CD4-positive, alpha-beta T cell treated with Interleukin-4 for 1 hour (primary cell): Measurements from ENCODE around the gene WFS1.

Experiments used
- DNase-seq, 2 donors: peaks; one replicate each; pipeline ENCODE4 v3.0.0-alpha.2; 2020 to 2022

WFS1 gene, protein sequence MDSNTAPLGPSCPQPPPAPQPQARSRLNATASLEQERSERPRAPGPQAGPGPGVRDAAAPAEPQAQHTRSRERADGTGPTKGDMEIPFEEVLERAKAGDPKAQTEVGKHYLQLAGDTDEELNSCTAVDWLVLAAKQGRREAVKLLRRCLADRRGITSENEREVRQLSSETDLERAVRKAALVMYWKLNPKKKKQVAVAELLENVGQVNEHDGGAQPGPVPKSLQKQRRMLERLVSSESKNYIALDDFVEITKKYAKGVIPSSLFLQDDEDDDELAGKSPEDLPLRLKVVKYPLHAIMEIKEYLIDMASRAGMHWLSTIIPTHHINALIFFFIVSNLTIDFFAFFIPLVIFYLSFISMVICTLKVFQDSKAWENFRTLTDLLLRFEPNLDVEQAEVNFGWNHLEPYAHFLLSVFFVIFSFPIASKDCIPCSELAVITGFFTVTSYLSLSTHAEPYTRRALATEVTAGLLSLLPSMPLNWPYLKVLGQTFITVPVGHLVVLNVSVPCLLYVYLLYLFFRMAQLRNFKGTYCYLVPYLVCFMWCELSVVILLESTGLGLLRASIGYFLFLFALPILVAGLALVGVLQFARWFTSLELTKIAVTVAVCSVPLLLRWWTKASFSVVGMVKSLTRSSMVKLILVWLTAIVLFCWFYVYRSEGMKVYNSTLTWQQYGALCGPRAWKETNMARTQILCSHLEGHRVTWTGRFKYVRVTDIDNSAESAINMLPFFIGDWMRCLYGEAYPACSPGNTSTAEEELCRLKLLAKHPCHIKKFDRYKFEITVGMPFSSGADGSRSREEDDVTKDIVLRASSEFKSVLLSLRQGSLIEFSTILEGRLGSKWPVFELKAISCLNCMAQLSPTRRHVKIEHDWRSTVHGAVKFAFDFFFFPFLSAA

DNA sequence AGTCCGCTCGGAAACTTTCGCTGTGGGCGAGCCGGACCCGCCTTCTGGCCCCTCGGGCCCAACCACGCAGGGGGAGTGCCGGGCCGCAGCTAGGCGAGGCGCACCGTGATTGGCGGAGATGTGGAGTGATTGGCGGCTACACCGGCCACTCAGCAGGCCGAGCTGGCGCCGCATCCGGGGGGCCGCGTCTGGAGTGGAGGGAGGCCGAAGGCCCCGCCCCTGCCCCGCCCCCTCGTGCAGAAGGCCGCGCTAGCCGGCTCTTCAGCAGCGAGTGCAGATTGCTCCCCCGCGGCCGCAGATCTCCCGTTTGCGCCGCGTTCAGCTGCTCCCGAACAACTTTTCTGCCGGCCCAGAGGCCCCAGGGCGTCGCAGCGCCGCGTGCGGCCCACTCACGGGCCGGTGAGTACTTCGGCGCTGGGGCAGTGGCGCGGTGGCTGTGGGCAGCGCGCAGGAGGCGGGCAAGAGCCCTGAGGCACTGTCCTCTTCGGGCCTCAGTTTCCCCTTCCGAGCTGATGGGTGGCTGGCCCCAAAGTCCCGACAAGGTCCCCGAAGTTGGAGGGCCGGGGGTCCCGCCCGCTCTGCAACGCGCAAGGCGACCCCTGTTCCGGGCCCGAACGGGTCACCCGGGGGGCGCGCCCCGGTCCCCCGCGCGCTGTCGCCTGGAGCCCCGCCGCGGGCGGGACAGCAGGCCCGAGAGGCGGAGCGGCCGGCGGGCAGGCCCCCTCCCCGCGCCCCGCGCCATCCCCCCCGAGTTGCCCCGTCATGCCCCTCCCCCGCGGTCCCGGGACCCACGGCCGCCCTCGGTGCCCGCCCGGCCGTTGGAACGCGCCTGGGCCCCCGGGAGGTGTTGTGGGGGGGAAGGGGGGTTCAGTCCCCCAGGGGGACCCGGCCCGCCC lies at the start of gene WFS1:
Gene WFS1 (plus strand): TSS at position 235 of the 896 bp plus-strand sequence. CDS start 7,606 bp downstream, outside the sequence.
- DNase-seq: peak; percentile 98 to 99

DNA sequence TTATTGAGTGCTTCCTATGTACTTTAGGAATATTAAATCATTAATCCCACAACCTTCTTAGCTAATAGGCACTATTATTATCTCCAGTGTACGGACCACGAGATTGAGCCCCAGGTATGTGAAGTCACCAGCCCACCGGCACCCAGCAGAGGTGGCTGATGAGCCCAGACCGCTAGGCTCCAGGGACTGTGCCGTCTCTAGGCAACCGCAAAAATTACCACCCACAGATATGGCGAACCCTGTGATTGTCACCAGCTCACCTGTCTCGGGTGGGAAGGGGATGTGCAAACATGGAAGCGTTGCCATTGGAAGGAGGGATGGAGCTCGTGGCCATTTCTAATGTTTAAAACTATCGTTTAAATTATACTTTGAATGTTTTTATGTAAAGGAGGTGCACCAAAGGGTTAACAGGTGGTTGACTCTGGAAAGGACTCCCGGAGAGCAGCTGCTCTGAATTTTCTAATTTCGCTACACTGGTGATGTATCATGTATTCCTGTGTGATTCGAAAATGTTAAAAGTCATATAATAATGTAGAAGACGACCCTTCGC lies 48.3 kb upstream of the WFS1 start:
- no peak for DNase-seq

DNA sequence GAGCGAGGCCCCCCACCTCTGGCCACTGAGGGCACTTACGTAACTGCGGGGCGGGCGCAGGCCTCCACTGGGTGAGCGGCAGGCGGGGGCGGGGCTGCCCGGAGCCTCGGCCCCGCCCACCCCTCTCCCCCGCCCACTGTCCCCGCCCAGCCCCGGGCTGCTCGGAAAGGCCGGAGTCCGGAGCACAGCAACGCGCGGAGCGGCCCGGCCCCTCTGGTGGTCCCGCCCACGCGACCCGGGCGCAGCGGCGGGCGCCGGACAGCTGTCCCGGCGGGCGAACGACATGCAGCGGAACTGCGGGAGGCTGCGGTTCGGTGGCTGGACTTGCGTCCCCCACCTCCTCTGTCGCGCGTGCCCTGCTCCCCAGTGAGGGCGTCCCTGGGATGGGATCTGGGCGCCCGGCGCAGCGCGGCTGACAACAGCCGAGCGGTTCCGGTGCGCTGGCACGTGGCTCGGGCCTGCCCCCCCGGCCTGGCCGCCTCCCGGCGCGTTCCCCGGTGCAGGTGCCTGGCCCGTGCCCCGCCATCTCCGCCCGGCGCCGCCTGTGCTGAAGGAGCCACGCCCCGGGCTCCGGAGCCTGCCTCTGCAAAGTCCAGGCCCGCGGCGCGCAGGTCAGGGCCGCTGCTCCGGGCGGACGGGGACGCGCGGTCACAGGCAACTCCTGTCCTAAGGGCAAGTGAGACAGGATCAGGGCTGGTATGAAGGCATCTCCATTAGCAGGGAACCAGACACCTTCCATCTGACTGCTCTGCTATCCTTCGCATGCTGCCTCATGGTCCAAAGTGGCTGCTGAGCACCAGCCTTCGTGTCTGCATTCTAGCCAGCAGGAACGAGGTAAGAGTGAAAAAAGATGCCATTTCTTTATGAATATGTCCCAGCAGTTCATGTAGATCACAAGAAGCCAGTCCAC lies 47.5 kb upstream of the WFS1 start:
- peak; percentile 35 to 41 for DNase-seq

DNA sequence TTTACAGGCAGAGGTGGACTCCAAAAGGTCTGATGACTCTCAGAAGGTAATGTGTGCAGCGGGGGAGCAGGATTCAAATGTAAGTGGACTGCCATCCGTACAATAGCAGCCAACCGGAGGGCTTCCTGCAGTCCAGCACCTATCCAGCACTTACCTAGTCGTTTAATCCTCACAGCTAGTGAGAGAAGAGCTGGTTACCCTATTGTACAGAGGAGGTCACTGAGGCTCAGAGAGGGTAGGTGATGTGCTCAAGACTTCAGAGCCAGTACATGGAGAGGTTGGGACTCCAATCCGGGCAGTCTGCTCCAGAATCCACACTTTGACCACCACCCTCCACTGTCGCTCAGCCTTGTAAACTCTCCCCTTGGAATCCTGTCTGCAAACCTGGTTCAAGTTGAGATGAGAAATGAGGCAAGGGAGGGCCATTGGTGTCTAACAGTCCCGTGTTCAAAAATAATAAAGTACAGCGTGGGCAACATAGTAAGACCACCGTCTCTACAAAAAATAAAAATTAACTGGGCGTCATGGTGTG lies 46.8 kb upstream of the WFS1 start:
- no peak for DNase-seq

DNA sequence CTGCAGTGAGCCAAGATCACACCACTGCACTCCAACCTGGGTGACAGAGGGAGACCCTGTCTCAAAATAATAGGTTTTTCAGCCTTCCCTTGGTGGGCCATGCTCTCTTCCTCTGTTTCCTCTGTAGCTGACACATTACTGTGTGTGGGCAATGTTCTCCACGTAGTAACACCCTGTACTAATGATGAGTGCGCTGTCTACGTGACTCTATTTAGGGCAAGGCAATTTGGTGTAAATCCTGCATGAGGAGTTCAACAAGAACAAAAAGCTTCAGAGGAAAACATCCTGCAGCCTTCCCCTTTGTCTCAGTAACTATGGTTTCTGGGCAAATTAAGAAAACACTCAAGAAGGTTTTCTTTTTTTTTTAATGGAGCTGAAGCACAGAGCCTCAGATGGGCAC lies 44.9 kb upstream of the WFS1 start:
- DNase-seq: no peak

DNA sequence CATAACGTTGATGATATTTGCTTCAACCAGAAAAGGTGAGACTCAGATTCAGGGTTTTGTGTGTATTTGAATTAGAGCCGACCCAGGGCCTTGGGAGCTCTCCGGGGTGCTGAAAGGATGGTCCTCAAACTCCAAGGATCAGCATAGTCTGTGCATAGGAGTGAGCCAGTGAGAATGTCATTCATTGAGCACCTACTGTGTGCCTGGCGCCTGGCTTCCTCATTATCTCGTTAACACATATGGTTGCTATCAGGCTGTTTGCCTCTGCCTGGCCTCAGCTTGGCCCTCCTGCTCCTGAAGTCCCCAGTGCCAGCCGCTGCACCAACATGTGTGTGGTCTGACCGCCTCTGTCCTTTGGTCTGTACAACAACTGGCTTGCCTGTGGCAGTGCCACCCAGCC lies 44.2 kb upstream of the WFS1 start:
- DNase-seq: no peak

DNA sequence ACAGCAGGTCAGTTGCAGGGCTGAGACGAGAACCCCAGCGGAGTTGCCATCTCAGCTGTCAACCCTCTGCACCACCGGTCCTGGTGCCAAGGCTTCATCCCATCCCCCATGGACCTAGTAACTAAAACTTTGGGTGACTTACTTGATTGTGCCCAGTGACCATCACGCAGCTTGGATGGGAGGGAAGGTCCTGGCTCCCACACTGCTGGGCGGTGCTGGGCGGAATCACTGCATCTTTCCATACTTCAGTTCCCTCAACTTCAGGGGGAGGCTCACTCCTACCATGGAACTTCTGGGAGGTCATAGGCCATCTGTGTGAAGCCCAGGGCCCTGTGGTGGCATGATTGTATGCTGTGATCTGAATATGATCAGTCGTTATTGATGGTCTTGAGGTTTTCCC lies 43.1 kb upstream of the WFS1 start:
- DNase-seq: no peak

DNA sequence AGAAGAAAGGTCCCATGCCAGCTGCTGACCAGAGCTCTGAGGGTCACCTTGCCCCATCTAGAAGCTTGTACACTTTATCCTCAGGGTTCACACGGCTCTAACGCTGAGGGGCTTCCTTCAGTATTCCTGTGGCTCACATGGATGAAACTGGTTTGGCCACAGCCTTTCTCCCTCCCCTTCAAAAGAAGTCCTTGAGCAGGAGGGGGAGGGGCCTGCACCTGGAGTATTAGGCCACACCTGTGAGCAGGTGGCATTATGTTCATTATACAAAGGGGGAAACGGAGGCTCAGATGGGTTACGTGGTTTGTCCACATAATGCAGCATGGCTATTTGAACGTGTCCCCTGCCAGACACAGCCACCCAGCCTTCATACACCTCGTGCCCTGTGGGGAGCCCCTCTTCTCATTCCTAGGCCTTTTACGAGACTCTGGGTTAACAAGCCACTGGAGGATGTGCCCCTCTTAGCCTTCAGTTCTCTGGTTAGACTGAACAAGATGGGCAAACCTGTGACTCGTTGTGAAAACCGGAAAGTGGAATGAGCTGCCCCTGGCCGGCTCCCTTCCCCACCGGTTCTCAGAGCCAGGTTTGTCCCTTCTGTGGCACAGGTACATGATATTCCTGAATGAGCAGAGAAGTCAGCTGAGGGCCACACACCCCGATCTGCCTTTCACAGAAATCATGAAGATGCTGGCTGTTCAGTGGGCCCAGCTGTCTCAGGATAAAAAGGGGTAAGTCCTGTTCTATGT lies 42.1 kb upstream of the WFS1 start:
- no peak for DNase-seq

DNA sequence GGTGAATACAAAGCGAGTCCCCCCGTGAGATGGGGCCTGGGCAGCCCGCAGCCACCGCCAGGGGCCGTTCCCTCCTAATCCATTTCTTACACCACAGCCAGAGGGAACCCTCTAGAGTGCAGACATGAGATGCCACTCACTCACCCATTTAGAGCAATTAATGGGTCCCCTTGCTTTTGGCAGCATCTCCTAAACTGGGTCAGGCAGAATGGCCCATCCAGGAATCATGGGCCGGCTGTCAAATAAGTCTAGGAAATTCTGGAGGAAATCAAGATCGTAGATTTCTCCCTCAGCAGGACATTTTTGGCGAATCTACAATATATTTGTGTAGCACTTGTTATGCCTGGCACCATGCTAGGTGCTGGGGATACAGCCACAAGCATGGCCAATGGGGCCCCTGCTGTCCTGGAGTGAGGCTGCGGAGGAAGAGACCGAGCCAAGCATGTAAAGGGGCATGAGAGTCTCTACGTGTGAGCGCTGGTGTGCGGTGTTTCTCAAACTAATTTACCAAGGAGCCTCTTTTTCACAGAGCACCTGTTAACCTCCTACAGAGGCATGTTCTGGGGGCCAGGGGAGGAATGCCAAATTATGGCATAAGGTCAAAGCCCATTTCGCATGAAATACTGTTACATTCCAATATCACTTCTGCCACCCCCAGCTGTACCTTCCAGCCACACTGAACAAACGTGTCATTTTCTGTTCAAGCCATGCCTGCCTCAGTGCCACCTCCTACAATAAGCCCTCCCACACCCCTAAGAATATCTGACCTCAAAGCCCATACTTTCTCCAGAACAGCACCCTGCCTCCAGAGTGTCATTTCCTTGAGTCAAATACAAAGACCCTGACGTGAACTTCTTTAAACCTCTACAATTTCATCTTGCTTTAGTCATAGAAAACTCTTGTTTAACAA lies 41.2 kb upstream of the WFS1 start:
- no peak for DNase-seq

DNA sequence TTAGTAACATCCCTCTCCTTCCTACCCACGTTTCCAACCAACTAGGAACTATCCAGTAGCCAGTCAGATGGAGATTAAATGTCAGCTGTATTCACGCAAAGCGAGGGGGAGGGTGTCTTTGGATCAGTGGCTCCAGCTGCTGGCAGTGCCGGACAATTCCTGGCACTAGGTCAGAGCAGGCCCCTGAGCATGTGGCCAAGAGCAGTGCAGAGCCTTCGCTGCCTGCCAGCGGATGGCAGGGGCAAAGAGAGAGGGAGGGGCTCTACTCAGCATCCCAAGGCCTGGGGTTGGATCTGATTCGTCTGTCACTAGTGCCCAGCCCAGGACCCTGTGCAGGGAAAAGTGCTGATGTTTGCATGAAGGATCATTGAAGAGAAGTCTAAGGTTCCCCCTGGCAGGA lies 40.6 kb upstream of the WFS1 start:
- DNase-seq: no peak

DNA sequence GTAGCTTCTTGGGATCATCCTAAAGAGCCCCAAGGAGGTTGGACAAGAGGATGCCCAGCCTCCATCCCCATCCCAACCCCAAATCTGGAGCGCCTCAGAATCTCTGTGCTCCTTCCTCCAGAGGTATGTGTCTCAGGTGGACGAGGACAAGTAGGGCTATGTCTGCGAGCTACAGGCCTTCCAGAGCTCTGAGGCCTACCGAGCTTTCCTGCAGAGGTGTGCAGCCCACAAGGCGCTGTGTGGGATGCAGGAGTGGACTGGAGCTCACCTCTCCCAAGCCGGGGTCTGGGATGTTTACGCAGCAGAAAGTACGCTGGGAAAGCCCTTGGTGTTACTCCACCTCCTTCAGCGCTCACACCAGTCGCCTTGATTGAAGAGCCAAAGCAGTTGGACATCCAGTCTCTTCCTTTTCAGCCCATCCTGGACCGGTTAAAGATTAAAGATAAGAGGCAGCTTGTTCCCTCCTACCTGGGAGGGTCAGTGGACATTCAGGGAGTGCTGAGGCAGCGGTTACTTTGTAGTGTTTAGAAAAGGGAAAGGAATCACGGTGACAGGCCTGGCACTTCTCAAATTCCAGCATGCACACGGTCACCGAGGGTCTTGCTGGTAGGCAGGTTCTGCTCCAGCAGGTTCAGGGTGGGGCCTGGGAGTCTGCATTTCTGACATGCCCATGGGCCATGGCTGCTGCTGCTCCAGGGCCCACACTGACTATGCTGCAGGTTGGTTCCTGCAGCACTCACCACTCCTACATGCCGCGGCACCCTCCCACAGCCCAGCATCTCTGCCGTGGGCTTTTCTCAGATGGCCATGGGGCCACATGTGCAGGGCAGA lies 39.8 kb upstream of the WFS1 start:
- DNase-seq: no peak

DNA sequence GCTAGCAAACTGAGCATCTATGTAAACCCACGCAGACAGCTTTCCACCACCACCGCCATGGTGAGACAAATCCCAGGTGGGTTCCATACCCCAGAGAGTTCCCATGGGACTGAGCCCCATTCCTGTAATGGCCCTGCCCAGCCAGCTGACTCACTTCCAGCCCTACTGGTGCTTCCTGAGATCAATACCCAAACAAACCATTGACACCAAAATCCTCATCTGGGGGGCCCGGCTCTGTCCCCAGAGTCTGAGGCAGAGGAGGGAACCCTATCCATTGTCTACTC lies 39.2 kb upstream of the WFS1 start:
- DNase-seq: no peak

DNA sequence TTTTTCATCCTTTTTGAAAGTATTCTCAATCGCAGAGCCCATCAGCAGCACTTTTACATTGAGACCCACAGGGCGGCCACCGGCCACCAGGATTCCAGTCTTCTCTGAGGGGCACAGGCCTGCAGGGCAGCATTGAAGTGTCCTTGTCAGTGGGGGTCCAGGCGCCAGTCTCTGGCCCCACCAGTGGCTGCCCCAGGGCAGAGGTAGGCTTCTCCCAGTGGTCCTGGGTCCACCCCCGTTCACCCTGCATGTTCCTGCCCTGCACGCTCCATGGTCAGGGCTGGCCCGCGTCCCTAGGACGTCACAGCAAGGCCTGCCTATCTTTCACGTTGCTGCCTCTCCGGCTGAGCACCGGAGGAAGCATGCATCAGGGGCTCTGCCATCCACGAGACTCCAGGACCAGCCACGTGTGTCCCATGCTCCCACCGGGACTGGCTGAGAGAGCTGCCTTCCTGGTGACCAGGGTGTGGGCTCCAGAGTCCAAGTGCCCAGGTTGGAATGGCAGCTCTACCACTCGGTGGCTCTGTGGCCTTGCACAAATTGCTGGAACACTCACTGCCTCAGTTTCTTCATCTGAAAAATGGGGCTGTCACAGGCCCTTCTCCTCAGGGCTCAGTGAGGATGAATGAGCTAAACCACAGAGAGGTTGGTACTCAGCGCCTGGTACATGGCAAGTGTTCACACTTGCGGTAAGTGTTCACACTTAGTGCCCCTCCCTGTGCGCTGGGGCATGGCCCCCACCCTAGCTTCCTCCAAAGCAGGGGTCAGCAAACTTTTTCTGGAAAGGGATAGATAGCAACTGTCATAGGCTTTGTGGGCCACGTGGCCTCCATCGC lies 38.6 kb upstream of the WFS1 start:
- peak in 1 of 2 donors; percentile 6 for DNase-seq

DNA sequence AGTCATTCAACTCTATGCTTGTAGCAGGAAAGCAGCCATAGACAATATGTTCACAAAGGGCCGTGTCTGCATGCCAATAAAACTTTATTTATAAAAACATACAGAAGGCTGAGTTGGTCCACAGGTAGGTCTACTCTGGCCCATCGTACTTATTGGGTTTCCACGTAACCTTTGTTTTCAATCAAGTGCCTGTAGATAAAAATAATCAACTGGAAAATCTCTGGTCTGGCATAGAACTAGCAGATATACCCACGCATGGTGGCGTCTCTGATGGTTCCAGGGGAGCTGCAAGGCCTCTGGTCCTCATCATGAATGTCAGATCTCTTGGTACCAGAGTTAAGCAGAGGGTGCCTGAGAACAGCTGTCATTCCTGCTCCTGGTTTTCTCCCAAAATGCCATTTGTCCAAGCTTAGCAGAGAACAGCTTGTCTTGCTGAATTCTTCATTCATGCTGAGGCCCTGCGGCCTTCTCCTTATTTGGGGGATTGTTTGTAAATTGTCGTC lies 37.9 kb upstream of the WFS1 start:
- peak in 1 of 2 donors; percentile 3 for DNase-seq

DNA sequence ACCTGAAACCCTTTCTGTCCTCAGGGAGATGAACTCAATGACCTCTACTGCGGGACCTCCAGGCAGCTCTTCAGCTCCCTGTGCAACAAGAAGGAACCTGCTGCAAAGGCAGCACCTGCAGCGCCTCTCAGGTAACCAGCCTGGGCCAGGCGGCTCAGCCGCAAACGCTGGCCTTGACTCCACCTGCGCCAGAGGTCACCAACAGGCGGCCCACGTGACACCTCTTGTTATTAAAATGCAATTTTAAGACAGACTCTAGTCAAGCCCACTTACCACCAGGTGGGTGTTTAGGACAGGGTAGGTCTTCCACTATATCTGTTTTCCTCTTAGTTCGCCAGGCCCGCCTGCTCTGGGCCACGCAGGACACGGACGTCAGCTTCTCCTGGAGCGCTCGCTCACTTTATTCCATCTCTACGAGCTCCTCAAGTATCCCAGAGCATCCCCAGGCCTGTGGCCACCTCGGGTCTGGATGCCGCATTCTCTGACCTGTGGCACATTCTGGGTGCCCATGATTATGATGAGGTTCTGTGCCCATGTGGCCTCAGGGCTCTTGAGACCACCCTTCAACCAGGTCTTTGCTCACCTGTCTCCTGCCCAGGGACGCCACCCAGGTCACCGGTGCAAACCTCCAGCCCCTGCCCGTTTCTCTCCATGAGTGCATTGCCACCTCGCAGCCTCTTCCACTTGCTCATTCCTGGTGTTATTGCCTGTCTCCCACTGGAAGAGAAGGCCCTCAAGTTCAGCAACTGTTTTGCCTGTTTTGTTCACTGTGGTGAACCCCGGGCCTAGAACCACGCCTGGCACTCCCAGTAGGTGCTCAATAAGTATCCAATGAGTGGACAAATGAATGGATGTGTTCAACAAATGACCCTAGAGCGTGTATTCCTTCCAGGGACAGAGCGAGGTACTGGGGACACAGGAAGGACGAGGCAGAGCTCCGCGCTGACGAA lies 36.5 kb upstream of the WFS1 start:
- DNase-seq: peak in 1 of 2 donors; percentile 4

DNA sequence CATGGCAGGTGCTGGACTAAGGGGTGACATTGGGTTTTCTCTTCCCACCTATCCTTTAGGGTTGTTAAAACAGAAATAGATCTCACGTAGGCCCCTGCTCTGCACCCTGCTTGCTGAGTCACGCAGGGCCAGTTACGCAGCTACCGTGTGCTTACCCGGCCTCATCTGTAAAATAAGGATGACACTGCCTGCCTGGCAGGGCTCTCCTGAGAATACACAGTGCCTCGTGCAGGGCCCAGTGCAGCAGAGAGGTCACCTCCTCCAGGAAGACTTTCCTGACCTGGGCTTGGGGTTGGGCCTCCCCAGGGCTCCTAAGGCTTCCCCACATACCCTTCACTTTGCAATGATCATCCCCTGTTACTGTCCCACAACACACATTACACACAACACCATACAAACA lies 35.7 kb upstream of the WFS1 start:
- DNase-seq: peak in 1 of 2 donors; percentile 2
